HG03045 (cell line): ENCODE measurements around the gene TTN.
"Not testable (repeated sequence)": the region's sequence is repeated elsewhere in the genome, so short reads cannot be mapped to it uniquely, and the experiment has no call there.

Experiments used
- ATAC-seq: cut with Tn5 transposase; IDR thresholded peaks from one replicate; pipeline ENCODE4 v1.9.1; 2021; ENCODE audit warnings: mild to moderate bottlenecking, moderate library complexity; ENCODE audit not compliant: unreplicated experiment

Gene TTN

DNA sequence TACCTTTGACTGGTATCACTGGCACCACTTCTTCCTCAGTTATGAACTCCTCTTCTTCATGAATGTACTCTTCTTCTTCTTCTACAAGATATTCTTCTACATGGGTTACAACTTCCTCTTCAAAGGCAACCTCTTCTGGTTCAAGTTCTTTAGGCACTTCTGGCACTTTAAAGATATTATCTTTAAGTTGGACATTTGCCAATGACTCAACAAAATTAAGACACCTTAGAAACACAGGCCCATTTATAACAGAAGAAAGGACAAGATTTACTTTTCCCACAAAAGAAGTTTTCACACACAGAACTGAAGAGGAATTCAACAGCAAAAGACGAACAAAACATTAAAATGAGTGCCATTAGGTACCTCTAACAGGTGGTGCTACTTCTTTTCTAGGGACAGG is 127.3 kb downstream of the TTN start:
- no peak for ATAC-seq

DNA sequence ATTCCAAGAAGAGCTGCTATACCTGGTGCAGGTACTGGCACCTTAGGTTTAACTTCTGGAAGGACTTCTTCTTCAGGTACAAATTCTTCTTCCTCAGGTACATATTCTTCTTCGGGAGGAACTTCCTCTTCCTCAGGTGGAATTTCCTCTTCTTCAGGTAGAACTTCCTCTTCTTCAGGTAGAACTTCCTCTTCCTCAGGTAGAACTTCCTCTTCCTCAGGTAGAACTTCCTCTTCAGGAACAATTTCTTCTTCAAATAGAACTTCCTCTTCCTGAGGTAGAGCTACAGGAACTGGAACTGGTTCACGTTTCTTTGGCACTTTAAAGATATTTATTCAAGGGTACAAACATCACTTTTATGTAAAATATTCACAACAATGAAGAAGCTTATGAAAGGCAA is 129.6 kb downstream of the TTN start:
- ATAC-seq: no peak

DNA sequence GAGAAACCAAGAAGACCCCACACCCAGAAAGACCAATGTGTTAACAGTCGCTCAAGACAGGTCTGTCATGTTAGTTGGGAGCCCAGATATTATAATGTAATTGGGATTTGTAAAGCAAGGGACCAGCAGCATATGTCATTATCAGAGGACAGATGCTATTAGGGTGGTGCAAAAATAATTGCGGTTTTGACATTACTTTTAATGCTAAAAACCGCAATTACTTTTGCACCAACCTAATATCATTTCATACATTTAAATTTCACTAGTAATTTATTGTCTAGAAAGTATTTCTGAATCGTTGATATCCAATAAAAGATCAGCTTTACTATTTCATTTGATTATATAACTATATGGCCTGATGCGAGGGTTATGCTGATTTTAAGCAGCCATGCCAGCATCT is 131.2 kb downstream of the TTN start:
- no peak for ATAC-seq

DNA sequence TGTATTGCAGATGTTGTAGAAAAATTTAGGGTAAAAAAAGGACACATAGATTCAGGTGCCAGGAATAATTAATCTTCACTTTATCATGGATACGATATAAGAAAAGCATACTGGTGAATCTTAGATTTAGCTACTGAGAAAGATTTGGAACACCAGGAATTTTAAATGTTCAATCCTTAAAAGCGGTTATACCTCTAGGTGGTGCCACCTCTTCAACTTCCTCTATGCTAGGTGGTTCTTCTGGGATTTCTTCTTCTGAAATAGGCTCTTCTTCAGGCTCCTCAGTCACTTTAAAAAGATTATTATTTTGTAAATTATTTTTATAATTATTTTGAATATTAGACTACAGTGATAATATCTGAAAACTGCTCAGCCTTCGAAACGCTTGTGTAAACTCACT is 133.1 kb downstream of the TTN start:
- no peak for ATAC-seq

DNA sequence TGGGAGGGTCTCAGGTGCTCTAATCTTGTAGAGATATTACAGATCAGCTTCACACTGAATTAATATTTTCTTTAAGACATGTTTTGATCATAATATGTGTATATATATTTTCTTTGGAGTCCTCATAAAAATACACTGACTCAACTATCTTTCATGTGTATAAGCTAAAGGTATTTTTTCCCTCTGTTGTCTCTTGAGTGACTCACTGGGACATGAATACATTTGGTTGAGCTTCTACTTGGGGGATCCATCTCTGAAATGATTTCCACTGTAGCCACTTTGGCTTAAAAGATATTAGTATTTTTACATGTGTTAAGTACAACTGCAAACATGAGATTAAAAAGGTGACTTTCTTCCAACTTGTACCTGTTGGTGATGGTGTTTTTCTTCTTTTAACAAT is 140.8 kb downstream of the TTN start:
- no peak for ATAC-seq

DNA sequence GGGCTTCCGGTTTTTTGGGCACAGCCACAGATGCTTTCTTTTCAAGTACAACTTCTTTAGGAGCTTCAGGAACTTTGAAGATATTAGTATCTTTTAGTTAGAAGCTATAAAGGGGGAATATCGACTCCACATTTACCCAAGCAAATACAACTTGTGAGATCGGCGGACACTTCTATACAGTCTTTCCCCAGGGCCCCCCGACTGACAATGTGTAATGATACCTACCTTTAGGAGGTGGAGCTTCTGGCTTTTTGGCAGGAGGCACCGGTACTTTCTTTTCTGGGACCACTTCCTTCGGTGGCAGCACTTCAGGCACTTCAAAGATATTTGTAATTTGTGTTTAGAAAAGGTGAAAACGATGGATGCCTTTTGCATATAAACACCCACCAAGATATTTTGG is 148.7 kb downstream of the TTN start:
- not testable (repeated sequence) for ATAC-seq

DNA sequence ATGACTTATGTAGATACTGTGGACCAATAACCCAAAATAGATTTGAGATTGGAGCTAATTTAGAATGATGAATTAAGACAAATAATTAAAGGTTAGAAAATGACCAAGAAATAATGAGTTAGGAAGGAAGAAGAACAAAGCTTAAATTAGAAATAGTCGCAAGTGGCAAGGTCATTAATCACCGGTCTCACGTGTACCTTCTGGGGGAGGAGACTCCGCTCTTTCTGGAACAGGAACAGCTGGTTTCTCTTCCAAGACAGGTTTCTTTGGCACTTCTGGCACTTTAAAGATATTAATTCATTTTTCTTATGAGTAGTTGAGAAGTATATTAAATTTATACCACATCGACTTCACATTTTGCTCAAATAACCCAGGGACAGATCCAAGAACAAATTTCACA is 156.7 kb downstream of the TTN start:
- no peak for ATAC-seq

DNA sequence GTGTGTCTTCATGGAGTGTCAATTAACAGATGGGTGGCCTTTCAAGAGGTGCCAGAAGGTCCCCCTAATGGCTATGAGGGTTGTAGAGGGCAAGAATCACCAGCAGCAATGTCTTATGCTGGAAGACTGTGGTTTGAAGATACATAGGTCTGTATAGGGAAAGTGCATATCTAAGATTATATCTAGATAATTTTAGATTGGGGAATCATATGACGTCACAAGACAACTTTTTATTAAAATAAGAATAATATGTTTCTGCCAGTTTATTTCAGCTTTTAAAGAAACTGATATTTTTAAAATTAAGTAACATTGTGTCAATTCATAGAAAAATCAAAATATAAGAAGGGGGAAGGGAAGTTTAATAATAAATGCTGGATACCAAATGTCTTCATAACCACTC is 162.3 kb downstream of the TTN start:
- ATAC-seq: no peak

DNA sequence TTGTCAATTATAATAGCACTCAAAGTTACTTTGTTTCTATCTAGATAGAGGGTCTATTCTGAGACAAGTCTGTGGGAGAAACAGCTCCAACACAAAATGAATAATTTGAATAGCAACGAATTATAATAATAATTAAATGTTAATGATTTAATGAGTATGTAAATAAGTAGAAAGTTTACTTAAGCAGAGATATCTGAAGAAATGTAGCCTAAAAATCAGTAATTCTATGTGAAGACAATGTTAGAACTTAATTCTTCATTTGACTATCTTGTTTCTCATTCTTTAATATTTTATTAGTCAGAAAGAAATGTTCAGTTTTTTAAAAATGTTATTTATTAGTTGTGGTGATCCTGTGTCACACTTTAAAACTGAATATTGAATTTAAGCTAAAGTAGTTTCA is 165.7 kb downstream of the TTN start:
- ATAC-seq: no peak

DNA sequence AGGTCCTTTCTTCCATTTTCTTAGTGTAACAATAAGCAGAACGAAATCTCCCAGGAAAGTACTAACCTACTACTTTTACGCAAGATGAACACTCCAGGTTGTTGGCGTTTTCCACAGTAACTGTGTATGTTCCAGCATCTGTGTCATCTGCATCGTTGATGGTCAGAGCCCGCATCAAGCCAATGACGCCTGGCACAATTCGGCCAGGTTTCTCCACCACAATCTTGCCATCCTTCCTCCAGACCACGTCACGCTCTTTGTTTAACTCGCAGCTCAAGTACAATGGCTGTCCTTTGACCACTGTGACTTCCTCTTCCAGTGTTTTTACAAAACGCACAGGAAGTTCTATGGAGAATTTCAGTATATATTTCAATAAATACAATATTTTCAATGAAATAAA is 171.3 kb downstream of the TTN start:
- no peak for ATAC-seq

DNA sequence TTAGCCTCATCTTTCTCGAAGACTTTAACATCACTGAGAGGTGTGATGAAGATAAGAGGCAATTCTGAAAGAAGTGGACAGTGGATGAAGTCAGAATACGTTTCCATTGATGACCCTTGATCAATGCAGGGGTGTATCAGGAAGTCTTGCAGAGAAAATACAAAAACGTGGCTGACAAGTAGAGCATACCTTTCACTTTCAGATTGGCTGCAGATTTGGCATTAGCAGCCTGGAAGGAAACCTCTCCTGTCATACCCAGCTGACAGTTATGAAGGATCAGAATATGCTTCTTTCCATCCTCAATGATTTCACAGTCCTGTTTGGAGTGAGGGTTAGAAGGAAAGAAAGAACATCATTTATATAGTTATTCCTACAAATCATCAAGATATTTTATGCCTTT is 174.5 kb downstream of the TTN start:
- ATAC-seq: no peak

DNA sequence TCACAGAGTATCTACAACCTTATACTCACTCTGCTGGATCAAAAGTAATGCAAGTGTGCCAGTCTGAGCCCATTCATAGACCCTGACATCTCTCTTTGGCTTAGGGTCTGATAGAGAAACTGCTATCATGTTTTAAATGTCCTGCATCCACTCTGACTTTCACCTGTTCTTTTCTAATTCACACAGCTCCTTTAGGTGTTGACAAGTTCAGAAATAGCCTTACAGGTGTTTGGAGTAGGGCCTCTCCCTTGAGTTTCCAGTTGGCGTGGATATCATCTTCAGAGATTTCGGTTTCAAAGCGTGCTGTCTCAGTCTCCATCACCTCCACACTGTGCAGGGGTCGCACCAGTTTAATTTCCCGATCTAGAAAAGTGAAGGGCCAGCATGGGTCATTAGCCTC is 176.6 kb downstream of the TTN start:
- no peak for ATAC-seq

DNA sequence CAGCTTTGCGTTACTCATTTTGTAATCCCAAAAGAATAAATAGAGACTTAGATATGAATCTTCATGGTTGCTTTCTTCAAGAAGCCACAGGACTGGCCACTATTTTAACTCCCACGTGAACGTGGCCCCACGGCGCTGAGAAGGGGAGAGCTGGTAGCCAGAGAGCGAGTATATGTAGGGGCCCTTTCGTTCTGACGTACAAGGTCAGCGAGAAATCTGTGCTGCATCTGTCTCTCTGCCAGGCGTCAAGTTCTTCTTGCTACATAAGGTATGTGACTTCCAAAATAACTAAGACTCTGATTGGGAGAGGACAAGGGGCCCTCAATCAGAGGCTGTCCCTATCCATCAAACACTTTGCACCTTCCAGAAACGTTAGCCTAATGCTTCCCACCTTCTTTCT is 177.8 kb downstream of the TTN start:
- no peak for ATAC-seq

DNA sequence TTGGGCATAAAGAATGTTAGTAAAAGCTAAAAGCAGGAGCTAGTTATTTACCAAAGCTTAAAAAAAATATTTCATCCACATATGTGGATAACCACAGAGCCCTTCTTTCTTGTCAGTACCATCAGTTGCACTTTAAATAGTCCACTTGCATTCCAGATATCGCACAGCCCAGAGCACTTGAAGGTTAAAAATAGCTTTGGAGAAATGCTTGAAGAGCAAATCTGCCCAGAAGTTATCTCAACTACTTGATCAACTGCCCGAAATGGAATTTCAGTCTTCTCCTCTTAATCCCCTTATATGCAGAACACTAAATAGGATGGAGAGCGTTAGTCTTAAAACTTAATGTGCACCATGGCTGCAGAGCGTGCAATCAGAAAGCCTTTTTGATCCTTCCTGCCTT is 178.6 kb downstream of the TTN start:
- ATAC-seq: no peak

DNA sequence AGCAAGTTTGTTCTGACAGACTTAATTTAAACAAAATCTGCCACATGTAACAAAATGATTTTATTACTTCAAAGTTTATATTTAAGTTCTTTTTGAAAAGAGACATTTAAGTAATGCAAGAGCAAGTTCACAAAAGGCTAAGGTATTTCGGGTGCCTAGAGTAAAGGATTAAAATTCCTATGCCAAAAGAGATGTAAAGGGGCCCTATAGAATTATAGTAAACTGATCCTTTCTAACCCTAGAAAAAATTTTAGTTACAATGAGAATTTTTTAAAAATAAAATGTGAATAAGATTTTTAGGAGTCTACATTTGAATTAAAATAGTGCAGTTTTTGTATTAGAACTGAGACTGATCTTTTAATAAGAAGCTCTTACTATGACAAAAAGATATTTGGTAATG is 179.8 kb downstream of the TTN start:
- no peak for ATAC-seq

DNA sequence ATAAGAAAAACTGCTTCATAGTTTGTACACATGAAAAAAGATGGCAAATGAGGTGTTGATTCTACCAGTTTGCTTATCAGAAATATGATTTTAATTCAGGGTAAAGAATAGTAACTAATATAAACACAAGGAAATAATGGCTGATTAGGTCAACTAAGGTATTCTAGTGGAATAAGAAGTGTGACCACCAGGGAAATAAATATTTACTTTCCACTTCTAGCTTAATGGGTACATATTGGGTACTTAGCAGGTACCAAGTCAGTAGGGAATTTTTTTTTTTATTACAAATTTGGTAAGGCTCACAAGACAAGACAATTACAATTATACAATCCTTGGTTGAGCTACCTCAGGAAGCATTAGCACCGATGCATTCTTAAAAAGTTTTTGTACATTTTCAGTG is 191.3 kb downstream of the TTN start:
- no peak for ATAC-seq

DNA sequence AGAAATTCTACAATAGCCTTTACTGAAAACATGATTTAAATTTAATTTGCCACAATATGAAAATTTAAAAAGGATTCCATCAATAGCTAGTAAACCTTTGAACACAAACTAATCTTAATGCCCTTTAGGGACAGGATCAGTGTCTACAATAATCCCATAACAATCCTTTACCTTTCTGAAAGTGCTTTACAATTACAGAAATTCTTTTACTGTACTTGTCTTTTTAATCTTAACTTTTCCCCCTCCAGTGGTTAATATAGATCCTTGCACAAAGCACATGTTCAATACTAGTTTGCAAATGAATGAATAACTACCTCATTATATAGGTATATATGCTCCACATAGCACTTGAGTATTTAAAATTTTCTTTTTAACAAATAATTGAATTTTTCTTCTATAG is 204.3 kb downstream of the TTN start:
- ATAC-seq: no peak

DNA sequence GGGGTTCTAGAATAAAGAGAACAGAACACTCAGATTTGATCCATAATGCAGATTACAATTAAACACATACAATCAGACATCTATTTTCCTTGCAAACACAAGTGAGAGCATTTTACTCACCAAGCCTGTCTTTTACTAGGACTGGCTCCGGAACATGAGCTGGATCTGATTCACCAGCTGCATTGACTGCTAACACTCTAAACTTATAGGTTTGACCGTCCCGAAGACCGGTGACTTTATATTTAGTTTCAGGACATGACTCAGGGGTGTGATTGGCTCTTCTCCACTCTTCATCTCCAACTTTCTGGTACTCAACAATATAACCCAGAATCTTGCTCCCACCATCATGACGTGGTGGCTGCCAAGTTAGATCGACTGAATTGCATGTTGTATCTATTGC is 214.6 kb downstream of the TTN start:
- no peak for ATAC-seq

DNA sequence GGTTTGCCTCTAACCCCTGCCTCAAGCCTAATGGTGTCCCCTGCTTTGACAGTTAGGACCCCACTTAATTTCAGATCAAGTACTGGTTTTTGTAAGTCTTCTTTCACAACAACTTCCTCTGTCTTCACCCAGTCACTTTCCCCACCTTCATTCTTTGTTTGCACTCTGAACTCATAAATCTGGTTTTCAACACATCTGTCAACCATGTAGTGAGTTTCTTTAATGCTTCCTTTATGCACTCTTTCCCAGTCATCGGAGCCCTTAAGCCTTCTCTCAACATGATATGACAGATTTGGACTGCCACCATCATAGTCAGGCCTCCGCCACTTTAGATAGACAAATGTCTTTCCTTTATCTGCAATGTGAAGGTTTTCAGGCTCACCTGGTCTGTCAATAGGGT is 217.9 kb downstream of the TTN start:
- ATAC-seq: no peak

DNA sequence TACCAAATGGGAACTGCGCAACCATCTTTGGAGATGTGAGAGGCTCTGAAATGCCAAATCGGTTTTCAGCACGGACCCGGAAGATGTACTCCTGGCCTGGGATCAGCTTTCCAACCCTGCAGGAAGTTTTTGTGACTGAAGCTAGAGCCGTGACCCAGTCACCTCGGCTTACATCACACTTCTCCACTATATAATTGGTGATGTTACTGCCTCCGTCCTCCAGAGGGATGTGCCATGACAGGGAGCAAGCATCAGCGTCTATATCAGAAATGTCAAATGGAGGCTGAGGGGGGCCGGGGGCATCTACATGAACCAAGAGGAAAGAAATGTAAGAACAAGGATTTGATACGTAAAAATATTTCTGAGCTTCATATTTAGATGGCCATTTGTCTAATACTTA is 222.6 kb downstream of the TTN start:
- no peak for ATAC-seq

DNA sequence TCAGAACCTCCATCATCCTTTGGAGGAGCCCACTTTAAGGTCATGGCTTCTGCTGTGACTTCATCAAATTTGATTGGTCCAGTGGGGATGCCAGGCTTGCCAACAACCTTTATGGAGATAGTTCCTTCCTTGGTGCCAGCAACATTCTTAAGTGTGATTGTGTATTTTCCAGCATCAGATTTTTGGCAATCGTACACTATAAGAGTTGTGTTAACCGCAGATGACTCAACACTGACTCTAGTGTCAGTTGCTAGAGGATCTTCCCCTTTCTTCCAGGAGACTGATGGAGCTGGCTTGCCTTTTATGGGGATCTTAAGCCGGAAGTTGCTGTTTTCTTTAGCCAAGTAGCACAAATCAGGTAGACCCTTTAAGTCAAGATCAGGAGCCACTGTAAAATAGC is 228.2 kb downstream of the TTN start:
- no peak for ATAC-seq

DNA sequence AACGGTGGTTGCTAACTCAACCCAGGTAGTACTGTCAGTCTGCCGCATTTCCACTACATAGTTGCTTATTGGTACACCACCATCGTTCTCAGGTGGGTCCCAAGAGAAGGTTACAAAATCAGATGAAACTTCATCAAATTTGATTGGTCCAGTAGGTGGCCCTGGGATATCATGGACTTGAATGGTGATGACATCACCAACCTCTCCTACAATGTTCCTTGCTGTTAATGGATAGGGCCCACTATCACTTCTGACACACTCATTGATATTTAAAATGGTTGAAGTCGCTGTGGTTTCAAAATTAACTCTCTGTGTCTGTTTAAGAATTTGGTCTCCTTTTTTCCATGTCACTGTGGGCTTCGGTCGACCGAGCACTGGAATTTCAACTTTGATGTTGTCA is 232.4 kb downstream of the TTN start:
- ATAC-seq: no peak

DNA sequence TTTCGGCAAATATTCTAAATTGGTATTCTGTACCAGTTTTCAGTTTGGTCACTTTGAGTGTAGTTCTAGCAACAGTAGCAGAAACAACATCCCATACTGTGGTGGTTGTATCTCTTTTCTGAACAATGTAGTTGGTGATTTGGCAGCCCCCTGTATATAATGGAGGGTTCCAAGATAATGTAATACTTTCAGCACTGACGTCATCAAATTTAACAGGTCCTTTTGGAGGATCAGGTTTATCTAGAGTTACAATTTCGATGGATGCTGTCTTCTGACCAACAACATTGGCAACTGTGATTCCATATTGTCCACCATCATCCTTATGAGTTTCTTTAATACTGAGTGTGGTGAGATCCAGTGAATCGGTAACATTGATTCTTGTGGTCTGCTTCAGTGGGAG is 239.0 kb downstream of the TTN start:
- no peak for ATAC-seq

DNA sequence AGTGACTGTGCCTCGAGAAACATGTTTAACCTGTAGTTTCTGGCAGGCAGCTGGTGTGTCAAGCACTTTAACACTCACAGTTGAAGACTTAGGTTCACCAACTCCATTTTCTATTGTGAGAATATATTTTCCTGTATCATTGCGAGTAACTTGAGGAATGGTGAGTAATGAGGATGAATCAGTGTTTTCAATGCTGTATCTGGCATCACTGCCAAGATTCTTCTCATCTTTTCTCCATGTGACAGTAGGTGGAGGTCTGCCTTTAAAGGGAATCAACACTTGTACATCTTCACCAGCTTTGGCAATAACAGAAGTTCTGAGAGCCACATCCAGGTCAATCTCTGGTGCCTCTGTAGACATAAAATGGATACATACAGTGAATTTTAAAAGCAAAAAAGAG is 254.2 kb downstream of the TTN start:
- no peak for ATAC-seq
